Mesendoderm (in vitro differentiated cells): ENCODE data around the gene MUC5B.
A peak's percentile ranks its signal among the peaks of the same experiment; 100 is the strongest.

Experiments used
- DNase-seq: peaks from one replicate; pipeline ENCODE4 v3.0.0; 2013
- H2AK5ac ChIP-seq: 2 replicates; pipeline ENCODE4 v1.6.1; 2013; ENCODE audit warnings: low read length, inconsistent platforms
- H2BK120ac ChIP-seq: 2 replicates; pipeline ENCODE4 v1.6.1; 2013; ENCODE audit warnings: low read depth, mild to moderate bottlenecking, low read length, moderate library complexity, mixed read lengths
- H2BK15ac ChIP-seq: replicated peaks from 2 replicates; pipeline ENCODE4 v1.6.1; 2013; ENCODE audit warnings: low read depth, mild to moderate bottlenecking, moderate library complexity
- H2BK5ac ChIP-seq: 2 replicates; pipeline ENCODE4 v1.6.1; 2013; ENCODE audit warnings: low read length, inconsistent platforms
- H3K18ac ChIP-seq: 2 replicates; pipeline ENCODE4 v1.6.1; 2013; ENCODE audit warnings: mild to moderate bottlenecking, low read length, mixed read lengths
- H3K23ac ChIP-seq: one replicate; pipeline ENCODE4 v1.6.1; 2013; ENCODE audit warnings: low read length
- H3K27ac ChIP-seq: 2 replicates; pipeline ENCODE4 v1.5.1; 2013; ENCODE audit warnings: low read depth, mild to moderate bottlenecking, inconsistent platforms, low read length, moderate library complexity
- H3K27me3 ChIP-seq: 2 replicates; pipeline ENCODE4 v1.6.1; 2013; ENCODE audit warnings: low read length, control low read depth, mild to moderate bottlenecking, inconsistent platforms; ENCODE audit not compliant: insufficient read depth, poor library complexity
- H3K36me3 ChIP-seq: 2 replicates; pipeline ENCODE4 v1.6.1; 2013; ENCODE audit warnings: low read length, inconsistent platforms; ENCODE audit not compliant: control insufficient read depth, insufficient read depth
- H3K4ac ChIP-seq: one replicate; pipeline ENCODE4 v1.6.1; 2013; ENCODE audit warnings: low read depth, mild to moderate bottlenecking, low read length, moderate library complexity
- H3K4me1 ChIP-seq: 2 replicates; pipeline ENCODE4 v1.6.1; 2013; ENCODE audit warnings: low read depth, low read length, inconsistent platforms; ENCODE audit not compliant: control insufficient read depth
- H3K4me2 ChIP-seq: 2 replicates; pipeline ENCODE4 v1.6.1; 2013; ENCODE audit warnings: low read length
- H3K4me3 ChIP-seq: 2 replicates; pipeline ENCODE4 v1.5.1; 2013; ENCODE audit warnings: mild to moderate bottlenecking, low read length
- H3K56ac ChIP-seq: one replicate; pipeline ENCODE4 v1.6.1; 2013; ENCODE audit warnings: low read length
- H3K79me1 ChIP-seq: 2 replicates; pipeline ENCODE4 v1.6.1; 2013; ENCODE audit warnings: low read length, inconsistent platforms
- H3K79me2 ChIP-seq: 2 replicates; pipeline ENCODE4 v1.6.1; 2013; ENCODE audit warnings: mild to moderate bottlenecking, low read length; ENCODE audit not compliant: control insufficient read depth, insufficient read depth
- H3K9ac ChIP-seq: 2 replicates; pipeline ENCODE4 v1.6.1; 2013; ENCODE audit warnings: low read length, inconsistent platforms
- H4K5ac ChIP-seq: one replicate; pipeline ENCODE4 v1.6.1; 2013; ENCODE audit warnings: low read length
- H4K8ac ChIP-seq: one replicate; pipeline ENCODE4 v1.6.1; 2013; ENCODE audit warnings: low read depth, mild to moderate bottlenecking, control low read depth, low read length, moderate library complexity
- WGBS: extraction: QIAGEN DNeasy Blood & Tissue Kit; methylation state at CpG from one replicate; pipeline ENCODE4 v1.1.7; 2013; ENCODE audit warnings: low lambda C conversion rate, missing lambda C conversion rate; ENCODE audit not compliant: insufficient coverage; ENCODE audit errors: extremely low coverage; 5-methylcytosine and 5-hydroxymethylcytosine counted together

MUC5B gene

DNA sequence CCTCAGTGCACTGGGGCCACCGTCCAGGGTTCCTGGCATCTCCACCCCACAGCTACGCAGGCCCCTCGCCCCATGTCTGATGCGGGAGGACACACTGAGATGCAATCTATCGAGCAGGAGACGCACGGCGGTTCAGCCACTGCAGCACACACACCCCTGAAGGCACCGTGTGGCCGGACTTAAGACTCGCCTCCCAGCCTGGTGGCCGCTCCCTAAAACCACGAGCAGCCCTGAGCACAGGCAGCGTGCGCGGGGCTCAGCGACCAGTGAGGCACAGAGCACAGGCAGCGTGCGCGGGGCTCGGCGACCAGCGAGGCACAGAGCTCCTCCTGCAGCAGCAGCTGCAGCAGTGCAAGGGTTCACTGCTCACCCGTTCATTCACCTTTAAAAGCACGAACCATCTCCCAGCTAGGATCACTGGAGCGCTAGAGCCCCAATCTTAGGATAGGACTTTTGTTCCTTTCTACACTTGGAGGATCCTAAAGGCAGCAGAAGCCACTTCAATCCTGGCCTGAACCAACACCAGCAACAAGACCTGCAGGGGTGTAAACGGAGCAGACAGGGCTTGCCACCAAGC is 55.2 kb downstream of the MUC5B start:
- no peak for DNase-seq
- Histone ChIP-seq H4K8ac (no peak overlapping the region), H3K4me1 (peaks cover 2% of the 10 kb centered on the region), H3K56ac (no peak overlapping the region), H2BK5ac (no peak overlapping the region), H3K18ac (no peak overlapping the region), H3K4ac (no peak overlapping the region), H2AK5ac (no peak overlapping the region), H4K5ac (no peak overlapping the region), H3K27me3 (no peaks in the 10 kb centered on the region), H3K23ac (no peak overlapping the region), H3K79me2 (no peaks in the 10 kb centered on the region), H3K79me1 (no peaks in the 10 kb centered on the region), H3K4me2 (no peak overlapping the region), H3K36me3 (no peaks in the 10 kb centered on the region), H2BK120ac (no peak overlapping the region), H3K27ac (no peak overlapping the region), H3K9ac (no peak overlapping the region), H2BK15ac (no peak overlapping the region), H3K4me3 (no peak overlapping the region)
- no CpG with 5 or more reads among the region's 27 CpGs for WGBS

DNA sequence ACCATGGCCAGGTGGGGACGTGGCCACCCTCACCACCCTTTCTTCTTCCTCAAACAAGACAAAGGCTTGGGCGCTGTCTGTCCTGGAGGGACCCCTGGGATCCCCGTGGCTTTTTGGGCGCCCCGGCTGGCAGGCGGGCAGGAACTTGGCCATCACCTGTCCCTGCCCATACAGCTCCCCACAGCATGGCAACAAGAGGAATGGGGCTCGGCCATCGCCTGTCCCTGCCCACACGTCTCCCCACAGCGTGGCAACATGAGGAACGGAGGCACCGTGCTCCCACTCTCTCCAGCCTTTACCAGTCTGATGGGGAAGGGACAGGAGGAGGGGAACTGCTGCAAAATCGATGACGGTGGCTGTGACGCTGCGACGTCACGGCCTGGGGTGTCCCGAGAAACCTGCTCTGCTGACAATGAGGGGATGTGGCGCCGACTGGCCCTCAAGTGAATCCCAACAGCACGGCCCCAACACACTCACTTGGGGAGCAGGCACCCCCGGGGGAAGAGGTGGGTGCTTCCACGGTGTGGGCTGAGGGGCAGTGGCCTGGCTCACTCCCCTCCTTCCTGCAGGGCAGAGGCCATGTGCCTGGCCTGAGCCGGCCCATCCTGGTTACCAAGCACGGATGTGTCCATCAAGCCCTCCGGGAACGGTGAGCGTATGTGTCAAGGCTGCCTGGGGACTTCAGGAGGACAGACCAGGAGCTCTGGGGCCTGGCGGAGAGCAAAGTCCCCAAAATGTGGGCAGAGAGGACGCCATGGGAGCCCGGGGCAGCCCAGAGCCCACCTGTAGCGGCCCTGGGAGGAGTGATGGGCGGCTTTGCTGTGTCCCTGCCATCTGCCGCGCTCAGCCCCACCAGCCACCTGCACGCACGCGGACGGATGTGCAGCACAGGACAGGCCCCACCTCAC is 56.2 kb downstream of the MUC5B start:
- Histone ChIP-seq H3K4me3 (no peak overlapping the region), H3K9ac (no peak overlapping the region), H2BK120ac (no peak overlapping the region), H3K27ac (no peak overlapping the region), H2AK5ac (no peak overlapping the region), H3K79me1 (no peaks in the 10 kb centered on the region), H3K79me2 (no peaks in the 10 kb centered on the region), H3K18ac (no peak overlapping the region), H3K27me3 (no peaks in the 10 kb centered on the region), H4K8ac (no peak overlapping the region), H2BK15ac (no peak overlapping the region), H3K4ac (no peak overlapping the region), H3K23ac (no peak overlapping the region), H3K4me1 (peaks cover 2% of the 10 kb centered on the region), H4K5ac (no peak overlapping the region), H3K56ac (no peak overlapping the region), H3K4me2 (no peak overlapping the region), H3K36me3 (no peaks in the 10 kb centered on the region), H2BK5ac (no peak overlapping the region)
- no peak for DNase-seq
- WGBS = no CpG with 5 or more reads among the region's 40 CpGs

DNA sequence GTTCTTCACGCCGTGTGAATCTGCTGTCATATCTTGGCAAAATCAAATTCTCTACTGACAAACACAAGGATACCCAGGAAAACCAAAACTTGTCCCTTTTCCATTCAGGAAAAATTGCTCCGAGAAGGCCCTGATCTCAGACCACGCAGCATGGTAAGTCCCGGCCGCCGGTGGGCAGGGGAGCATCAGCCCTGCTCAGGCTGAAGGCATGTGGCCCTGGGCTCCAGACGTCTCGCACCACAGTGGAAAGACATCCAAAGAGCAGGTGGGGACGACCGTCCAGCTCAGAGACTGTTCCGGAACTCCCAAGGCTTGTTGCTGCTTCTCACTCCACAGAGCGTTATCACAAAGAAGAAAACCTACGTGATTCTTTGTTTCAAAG is 56.8 kb downstream of the MUC5B start:
- no peaks in the 10 kb centered on the region for H3K79me2 ChIP-seq
- H3K4me1 ChIP-seq = peaks cover 2% of the 10 kb centered on the region
- H4K8ac ChIP-seq = no peak overlapping the region
- no peak overlapping the region for H3K4me3 ChIP-seq
- no peaks in the 10 kb centered on the region for H3K36me3 ChIP-seq
- no peak overlapping the region for H2BK120ac ChIP-seq
- H2BK5ac ChIP-seq = no peak overlapping the region
- no peak overlapping the region for H3K23ac ChIP-seq
- H3K9ac ChIP-seq = no peak overlapping the region
- no peak overlapping the region for H3K56ac ChIP-seq
- no CpG with 5 or more reads among the region's 14 CpGs for WGBS
- no peaks in the 10 kb centered on the region for H3K27me3 ChIP-seq
- H4K5ac ChIP-seq = no peak overlapping the region
- H3K79me1 ChIP-seq = no peaks in the 10 kb centered on the region
- no peak overlapping the region for H2AK5ac ChIP-seq
- no peak overlapping the region for H3K18ac ChIP-seq
- DNase-seq = no peak
- no peak overlapping the region for H3K27ac ChIP-seq
- H3K4ac ChIP-seq = no peak overlapping the region
- H3K4me2 ChIP-seq = no peak overlapping the region
- H2BK15ac ChIP-seq = no peak overlapping the region

DNA sequence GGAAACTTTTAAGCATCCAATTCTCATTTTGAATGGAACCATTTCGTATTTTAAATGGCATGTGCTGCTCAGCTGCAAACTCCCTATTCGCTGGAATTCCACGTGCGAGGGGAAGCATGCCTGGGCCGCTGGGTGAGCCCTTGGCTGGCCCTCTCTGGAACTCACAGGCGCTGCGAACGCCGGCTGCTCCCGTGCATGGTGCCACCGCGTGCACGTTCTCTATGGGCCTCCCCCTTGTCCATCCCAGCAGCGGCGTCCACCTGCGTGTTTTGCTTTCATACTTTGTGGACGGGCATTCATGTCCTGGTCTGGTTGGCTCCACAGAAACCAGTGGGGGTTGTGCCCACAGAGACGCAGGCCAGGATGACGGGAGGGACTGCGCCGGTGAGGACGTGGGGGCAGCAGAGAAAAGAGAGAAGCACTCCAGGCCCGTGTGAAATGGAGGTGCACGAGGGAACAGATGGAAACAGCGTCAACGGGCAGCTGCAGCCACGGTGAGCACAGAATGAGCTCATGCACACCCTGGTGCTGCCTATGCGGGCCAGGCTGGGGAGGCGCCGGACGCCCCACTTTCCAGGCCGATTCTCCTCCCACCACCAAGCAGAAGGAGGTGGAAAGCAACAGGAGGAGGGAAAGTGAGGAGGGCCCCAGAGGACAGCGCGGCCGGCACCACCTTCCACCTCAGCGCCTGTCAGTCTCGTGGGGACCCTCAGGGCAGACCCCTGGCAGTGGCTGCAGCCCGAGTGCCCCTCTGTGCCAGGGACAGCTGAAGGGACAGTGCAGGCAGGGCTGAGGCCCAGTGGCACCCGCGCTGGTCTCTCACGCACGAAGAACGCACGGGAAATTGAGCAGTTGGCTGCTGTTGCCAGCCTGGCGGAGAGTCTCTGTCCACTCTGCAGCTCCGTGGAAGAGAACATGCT is 57.5 kb downstream of the MUC5B start:
- Histone ChIP-seq H3K4me3 (no peak overlapping the region), H2BK120ac (no peak overlapping the region), H3K9ac (no peak overlapping the region)

DNA sequence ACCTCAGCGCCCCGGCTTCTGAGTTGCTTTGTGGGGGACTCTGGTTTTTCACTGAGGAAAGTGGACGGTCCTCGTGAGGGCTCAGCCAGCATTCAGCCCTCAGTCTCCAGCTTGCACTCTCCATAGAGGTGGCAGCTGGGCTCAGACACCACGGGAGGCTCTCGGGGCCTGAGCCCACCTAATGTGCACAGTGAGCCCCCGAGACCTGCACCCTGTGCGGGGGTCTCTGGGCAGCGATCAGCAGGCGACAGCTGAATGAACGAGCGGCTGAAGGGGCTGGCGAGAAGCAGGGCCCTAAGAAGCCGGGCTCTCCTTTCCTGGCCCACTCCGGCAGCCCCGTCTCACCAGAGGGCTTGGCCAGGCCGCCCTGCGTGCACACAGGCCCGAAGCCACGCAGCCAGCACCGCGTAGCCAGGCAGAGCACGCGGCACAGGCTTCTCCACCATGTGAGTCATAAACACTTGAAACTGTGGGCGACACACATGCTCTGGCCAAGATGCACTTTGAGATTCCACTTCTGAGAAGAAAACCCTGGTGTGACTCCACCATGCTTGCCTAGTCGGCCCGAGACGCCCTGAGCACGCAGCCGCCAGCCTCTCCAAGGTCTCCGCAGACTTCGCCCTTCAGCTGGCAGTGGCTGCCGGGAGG is 58.6 kb downstream of the MUC5B start:
- Histone ChIP-seq H3K79me2 (no peaks in the 10 kb centered on the region), H3K4me2 (no peak overlapping the region), H3K4me3 (no peak overlapping the region), H3K56ac (peak overlapping the region; percentile 67), H4K5ac (no peak overlapping the region), H3K79me1 (no peaks in the 10 kb centered on the region), H3K18ac (no peak overlapping the region), H3K23ac (no peak overlapping the region), H3K4ac (no peak overlapping the region), H2BK5ac (no peak overlapping the region), H3K36me3 (no peaks in the 10 kb centered on the region), H3K9ac (peak overlapping the region; percentile 17), H2AK5ac (no peak overlapping the region), H4K8ac (no peak overlapping the region), H2BK120ac (no peak overlapping the region), H2BK15ac (no peak overlapping the region), H3K27ac (no peak overlapping the region), H3K4me1 (peaks cover 2% of the 10 kb centered on the region), H3K27me3 (no peaks in the 10 kb centered on the region)
- WGBS = no CpG with 5 or more reads among the region's 33 CpGs
- no peak for DNase-seq

More for the DNA sequence above, 57.5 kb downstream of the MUC5B start:
- Histone ChIP-seq H2BK5ac (no peak overlapping the region), H3K79me1 (no peaks in the 10 kb centered on the region), H3K4me1 (peaks cover 2% of the 10 kb centered on the region), H3K4ac (no peak overlapping the region), H3K4me2 (no peak overlapping the region), H4K5ac (no peak overlapping the region), H4K8ac (no peak overlapping the region), H3K27ac (no peak overlapping the region), H3K27me3 (no peaks in the 10 kb centered on the region), H2BK15ac (no peak overlapping the region), H3K79me2 (no peaks in the 10 kb centered on the region), H3K18ac (no peak overlapping the region), H3K56ac (no peak overlapping the region), H3K36me3 (no peaks in the 10 kb centered on the region), H2AK5ac (no peak overlapping the region), H3K23ac (no peak overlapping the region)
- no peak for DNase-seq
- WGBS = no CpG with 5 or more reads among the region's 46 CpGs
